ENCODE measurements around the gene NFASC. TPM values are rescaled to one million over a fixed set of nuclear protein-coding genes. Genes with fewer than 3 reads are reported as not detected.

Gene NFASC
- total RNA-seq, 1 donor from 2014 or later: 2.7 TPM

DNA sequence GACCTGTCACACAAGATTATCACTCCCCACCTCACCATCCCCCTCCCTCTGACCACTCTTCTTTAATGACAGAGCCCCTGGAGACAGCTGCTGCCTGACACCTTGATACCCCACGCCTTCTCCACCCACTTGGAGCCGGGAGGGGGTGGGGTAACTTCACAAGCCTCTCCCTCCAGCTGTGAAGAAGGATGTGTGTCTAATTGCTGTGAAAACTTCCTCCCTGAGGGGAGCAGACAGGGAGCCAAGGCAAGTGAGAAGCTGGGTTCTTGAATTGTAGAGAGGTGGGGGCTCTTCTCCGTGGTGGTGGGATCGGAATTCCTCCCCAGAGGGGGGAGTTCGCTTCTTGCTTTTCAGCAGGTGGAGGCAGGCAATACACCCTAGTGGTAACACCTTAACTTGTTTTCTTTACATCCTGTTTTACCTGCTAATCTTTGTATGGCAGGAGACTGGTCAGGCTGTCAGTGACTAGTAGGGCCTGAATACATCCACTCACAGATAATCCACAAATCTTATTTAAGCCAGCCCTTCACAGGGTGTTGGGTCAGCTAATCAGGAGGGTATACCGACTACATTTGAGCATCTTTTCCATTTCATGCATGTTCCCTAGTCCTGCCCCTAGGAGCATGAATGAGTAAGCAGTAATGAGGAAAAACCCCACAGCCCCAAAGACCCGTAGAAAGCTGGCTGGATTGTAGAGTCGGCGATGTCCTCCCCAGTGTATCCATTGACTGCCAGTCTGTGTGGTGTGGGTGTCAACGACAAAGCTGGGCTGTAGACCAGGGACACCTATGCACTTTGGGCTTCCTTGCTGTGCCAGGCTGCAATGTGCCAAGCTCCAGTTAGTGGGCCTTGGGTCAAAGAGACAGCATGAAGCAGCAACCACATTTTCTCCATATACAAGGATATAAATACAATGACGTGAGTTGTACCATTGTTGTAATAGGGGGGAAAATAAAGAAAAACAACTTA lies 57.3 kb downstream of the NFASC start:
- ATAC-seq: peak; percentile 68
- no peak for DNase-seq (ENCODE audit: low spot score)

DNA sequence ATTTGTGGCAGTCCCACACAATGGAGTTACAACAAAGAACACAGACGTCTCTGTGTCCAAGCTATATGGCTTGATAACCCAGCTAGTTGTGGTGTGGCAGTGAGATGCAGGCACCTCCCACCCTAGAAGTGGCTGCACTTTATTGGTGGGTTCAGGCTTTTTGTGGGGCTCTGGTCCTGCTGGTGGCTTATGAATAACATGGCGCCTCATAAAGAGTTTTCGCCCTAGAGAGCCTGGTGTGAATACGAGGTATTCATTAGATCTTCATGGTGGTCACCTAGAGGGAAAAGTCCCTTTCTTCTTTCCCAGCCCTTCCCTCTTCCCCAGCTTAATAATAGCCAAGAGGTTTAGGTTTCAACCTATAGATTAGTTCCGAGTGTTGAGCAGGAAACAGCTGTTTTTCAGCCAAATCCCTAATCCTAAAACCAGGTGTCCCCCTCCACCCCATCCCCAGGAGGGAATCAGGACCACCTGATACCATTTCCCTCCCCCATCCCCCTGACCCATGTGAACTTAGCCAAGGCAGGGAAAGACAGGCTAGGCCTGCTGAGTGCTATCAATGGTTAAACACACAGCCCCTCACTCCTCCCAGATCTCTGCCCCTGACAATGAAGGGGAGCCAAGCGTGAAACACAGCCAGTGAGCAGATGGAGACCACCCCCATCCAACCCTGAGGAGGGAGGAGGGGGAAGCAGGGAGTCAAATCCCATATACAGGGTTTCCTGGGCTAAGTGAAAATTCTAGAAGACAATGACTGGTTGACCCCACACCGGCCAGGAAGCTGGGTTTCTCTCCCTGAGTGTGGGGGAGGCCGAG lies 58.2 kb downstream of the NFASC start:
- no peak for DNase-seq (ENCODE audit: low spot score)
- ATAC-seq: no peak

DNA sequence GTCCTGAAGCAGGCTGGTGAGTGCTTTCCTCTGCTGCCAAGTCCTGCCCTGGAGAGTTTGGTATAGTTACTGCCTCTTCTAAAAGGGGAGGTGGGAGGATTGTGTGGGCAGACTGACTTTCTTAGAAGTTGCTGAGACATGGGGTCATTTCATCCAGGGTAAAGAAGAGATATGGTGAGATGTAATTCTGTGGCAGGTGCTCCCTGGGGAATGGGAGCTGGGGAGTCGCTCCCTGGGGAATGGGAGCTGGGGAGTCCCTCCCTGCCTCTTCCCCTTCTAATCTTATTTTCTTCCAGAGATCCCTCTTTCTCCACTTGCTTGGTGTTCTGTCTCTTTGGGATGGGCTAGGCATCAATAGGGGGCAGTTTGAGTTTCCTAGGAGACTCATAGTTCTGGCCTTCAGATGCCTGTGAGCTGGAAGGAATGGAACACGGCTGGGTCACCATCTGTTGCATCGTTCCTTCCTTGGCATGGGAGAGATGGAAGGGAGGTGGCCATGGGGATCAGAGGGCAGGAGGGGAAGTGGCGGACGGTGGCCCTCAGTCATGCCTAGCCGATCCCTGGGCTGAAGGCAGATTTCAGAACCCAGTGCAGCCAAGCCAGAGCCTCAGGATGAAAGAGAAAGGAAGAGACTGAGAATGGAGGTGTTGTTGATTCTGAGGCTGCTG lies 59.0 kb downstream of the NFASC start:
- ATAC-seq (no peak), DNase-seq (ENCODE audit: low spot score) (no peak)

DNA sequence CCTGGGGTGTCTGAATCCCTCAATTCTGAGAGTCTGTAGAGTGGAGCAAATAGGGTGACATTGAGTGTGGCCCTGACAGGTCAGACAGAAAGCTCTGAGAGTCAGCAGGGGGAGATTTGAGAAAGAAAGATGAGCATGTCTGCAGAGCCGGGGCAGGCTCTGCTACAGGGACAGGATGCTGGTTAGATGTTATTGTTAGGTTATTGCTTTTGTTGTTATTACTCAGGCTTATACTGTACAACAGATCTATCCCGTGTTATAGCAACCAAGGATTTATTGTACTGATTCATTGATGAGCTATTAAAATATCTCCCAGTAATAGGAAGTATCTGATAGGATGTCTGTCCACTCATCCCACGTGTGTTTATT lies 59.5 kb downstream of the NFASC start:
- DNase-seq (ENCODE audit: low spot score) (no peak), ATAC-seq (no peak)

DNA sequence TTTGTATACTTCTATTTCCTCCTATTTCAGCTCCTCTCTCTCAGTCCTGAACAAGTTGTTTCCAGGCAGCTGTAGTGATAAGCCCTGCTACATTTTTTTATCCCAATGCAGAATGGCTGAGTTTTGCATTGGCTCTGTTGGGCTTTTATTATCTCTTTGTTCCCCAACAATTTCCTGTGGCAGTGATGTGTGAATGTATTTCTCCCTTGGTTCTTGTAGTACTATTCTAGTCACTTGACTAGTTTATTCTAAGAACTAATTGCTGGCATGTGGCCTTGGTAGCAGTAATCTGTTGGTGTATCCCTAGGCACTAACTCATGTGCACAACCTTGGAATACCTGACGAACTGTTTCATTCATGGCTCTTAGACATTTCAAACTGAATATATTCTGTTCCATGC lies 60.7 kb downstream of the NFASC start:
- ATAC-seq: no peak
- no peak for DNase-seq (ENCODE audit: low spot score)

DNA sequence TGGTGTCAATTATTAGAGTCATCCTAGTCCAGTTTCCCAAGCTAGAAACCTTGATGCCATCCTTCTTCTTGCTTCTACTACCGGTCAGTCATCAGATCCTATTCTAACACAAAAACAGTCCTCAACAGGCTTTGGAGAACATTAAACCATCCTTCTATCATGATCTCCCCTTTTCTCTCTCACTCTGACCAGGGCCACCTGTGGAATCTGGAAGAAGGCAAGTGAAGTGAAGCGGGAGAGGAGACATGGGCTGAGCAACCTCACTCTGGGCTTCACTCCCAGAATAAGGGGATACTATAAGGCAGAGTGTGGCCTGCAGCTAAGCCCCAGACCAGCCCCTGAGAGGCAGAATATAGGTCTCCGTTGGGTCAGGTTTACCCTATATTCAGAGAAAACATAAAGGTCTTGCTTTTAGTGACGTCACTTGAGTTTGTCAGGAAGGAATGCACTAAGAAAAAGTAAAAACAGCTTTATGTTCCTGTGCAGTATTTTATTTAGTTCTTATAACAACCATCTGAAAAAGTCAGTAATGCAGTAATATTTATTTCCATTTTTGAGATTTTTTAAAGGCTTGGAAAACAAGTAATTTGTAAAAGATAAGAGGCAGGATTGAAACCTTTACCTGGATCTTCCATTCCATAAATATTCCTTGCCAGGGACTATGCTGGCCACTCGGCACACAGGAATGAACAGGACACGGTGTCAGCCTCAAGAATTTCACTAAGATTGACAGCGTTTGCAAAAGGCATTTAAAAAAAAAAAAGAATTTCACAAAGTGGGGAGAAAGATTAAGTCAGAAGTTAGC lies 61.3 kb downstream of the NFASC start:
- DNase-seq (ENCODE audit: low spot score) (no peak), ATAC-seq (no peak)

DNA sequence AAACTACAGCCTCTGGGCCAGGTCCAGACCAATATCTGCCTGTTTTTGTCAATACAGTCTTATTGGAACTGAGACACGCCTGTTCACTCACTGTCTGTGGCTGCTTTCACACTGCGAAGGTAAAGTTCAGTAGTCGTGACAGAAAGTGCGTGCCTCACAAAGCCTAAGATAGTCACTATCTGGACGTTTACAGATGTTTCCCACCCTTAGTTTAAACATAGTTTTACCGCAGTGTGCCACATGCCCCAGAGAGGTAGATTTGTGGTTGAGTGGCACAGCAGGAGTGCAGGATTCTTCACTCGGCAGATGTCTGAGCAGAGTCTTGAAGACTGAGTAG lies 61.9 kb downstream of the NFASC start:
- DNase-seq (ENCODE audit: low spot score): peak; percentile 8
- ATAC-seq: no peak

DNA sequence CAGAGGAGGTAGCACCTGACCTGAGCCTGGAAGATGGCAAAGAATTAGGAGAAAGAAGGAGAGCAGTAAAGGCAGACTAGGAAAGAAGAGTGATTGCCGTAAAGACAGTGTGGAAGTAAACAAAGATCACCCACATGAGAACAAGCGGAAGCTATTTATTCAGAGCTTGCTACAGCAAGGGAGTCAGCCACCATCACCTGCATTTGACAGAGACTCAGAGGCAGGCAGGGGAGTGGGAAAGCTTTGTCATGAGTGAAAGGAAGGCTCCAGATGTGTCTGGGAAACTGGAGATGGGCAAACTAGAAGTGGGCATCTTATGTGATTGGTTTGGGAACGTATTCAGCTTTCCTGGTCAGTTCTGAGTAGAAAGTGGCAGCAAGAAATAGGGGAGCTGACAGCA lies 64.5 kb downstream of the NFASC start:
- ATAC-seq (no peak), DNase-seq (ENCODE audit: low spot score) (no peak)

DNA sequence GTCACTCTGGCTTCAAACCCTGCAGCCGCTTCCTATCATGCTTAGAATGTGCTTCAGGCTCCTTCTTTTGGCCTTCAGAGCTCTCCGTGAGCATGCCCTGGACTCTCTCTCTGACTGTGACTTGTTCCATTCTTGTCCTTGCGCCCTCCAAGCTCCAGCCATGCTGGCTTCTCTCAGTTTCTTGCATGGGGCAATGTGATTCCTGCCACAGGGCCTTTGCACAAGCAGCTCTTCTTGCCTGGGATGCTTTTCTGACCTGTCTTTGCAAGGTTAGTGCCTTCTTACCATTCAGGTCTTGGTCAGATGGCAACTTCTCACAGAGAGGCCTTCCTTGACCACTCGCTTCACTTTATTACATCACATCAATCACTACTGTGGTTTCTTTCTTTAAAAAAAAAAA lies 66.1 kb downstream of the NFASC start:
- DNase-seq (ENCODE audit: low spot score) (no peak), ATAC-seq (no peak)

DNA sequence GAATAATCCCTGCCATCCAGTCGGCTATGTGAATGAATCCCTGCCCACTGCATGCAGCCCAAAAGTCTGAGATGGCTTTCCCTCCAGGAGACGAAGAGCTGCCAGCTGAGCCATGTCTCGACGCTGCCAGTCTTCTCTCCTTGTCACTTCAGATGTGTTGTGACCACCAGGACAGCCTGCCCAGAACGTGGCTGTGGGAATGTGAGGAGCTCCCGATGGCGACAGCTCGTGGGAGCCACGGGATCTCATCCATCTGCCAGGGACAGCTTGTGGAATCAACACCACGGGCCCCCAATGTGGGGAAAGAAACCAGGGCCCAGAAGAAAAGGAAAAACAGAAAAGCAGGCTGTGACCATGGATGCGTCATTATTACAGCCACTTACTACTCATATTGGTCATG lies 67.2 kb downstream of the NFASC start:
- no peak for DNase-seq (ENCODE audit: low spot score)
- no peak for ATAC-seq

DNA sequence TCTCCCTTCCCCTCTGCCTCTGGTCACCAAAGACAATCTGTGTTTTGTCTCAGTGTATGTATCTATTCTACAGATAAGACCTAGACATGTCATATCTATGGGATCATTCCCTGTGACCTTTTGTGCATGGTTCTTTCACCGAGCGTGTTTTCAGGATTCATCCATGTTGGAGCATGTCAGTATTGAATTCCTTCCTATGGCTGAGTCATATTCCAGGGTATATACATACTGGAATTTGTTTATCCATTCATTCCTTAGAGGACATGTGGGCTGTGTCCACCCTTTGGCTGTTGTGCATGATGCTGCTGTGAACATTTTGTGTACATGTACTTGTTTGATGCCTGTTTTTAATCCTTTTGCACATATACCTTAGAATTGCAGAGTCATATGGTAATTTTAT lies 69.9 kb downstream of the NFASC start:
- DNase-seq (ENCODE audit: low spot score) (no peak), ATAC-seq (no peak)

DNA sequence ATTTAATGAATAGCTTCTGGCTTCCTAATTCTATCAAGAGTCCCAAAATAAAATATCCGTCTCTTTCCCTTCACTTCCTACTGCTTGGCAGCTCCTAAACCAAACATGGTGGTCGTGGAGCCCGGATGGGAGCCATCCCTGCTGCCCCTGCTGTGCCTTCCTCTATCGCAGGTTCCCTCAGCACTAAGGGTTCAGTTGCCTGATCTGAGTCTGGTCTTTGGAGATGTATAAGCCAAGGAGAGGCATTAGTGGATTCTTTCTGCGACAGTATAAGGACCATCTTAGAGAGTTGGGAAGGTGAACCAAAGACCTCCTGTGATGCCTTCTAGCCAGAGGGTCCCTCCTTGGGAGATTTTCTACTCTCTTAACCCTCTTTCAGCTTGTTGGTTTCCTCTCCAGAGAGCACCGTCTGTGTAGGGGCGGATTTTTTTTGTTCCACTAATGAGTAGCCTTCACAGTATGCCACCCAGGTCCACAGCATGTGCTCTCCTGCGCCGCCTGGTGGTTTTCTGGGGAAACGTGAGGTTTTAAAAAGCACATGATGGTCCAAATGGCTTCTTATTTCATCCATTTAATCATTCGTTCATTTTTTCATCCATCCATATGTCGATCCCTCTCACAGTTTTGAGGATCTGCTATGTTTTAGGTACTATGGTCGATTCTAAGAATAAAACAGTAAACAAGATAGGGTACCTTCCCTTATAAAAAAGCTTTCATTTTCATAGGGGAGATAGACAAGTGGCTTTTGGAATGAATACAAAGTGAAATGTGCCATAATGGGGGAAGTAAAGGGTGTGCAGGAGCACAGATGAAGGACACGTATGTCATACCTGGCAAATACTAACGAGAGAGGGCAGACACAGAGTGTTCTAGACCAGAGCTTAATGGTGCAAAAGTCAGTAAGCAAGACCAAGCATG lies 71.0 kb downstream of the NFASC start:
- ATAC-seq (peak; percentile 87), DNase-seq (ENCODE audit: low spot score) (peak; percentile 73)

DNA sequence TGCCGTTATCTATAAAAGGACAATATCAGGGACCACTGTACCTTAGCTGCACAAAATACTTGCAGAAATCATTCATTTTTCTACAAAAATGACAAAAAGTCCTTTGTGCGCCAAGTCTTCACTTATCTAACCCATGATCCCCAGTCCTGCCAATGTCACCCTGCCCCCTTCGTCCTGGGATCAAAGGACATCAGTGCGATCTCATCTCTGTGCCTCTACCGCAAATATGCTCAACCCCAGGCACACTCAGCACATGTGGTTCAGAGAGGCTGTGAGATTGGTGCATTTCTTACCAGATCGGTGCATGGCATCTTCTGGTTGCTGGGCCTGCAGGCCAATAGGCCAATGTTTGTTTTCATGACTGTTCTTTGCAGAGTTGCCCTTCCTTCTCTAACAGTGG lies 72.8 kb downstream of the NFASC start:
- peak; percentile 55 for DNase-seq (ENCODE audit: low spot score)
- ATAC-seq: peak; percentile 74

DNA sequence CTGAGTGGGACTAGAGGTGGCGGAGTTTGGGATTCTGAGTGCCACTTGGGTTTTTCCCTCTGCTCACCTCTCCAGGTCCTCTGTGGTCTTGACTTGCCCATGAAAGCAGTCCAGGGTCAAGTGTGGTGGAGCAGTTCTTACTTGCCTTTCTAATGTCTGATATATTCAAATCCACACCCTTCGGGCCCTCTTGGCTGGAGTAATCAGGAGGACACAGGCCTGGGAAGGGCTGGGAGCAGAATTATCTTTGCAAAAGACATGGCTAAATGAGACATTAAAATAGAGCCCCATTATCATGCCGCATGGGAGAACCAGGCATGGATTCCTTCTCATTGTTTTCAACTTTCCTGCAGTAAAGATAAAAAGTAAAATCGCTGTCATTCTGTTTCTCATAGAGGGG lies 74.0 kb downstream of the NFASC start:
- DNase-seq (ENCODE audit: low spot score) (no peak), ATAC-seq (no peak)

DNA sequence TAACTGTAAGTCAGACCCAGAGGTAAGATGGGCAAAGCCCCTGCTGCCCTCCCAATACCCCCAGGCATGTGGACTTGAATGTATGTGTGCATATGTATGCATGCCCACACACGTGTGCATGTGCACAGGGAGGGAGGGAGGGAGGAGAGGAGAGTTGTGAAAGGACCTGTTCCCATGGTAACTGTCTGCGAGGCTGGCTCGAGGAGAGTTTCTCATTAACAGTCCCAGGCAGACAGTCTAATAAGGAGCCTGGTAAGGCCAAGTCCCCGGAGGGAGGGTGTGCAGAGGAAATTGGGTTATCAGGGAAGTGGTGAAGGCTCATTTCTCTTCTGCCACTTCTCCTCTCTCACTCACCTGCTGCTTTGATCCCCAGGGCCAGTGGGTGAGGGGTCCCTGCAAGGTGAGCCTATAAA lies 74.9 kb downstream of the NFASC start:
- ATAC-seq: peak; percentile 24
- DNase-seq (ENCODE audit: low spot score): no peak

DNA sequence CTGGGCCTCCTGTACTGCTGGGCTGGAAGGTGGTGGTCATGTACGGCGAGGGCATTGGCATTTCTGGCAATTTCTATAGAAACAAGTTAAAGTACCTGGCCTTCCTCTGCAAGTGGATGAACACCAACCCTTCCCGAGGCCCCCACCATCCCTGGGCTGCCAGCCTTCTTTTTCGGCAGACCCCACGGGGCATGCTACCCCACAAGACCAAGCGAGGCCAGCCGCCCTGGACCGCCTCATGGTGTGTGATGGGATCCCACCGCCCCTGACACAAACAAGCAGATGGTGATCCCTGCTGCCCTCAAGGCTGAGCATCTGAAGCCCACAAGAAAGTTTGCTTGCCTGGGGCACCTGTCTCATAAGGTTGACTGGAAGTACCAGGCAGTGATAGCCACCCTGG lies 76.0 kb downstream of the NFASC start:
- no peak for DNase-seq (ENCODE audit: low spot score)
- ATAC-seq: no peak

DNA sequence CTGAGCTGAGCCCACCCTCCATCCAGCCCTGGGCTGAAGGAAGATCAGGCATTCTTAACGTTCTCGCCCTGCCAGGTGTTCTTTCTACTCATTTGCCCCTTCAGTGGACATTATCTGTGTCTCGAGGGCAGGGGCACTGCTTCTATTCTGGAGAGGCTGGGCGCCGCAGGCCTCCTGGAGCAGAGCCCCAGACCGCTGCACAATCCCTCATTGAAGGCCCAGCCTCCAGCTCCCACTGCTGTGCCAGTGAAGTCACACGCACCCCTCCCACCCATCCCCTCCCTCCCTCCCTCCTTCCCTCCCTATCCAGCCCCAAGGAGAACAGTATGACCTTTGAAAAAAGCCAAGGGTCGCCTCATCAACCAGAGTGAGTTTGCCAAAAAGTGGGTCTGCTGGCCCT lies 76.7 kb downstream of the NFASC start:
- DNase-seq (ENCODE audit: low spot score) (no peak), ATAC-seq (no peak)

DNA sequence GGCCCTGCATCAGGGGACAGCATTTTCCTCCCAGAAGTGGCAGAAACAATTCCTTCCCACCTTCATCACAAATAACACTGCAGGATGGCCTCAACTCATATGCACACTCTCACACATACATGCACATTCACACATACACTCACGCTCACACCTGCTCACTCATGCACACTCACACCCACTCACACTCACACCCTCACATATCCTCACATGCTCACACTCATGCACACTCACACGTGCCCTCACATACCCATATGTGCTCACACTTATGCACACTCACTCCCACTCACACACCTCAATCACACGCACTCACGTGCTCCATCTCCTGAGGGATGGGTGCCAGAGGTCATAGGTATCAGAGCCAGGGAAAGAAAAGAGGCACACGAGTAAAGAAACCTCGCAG lies 77.1 kb downstream of the NFASC start:
- DNase-seq (ENCODE audit: low spot score): no peak
- no peak for ATAC-seq

DNA sequence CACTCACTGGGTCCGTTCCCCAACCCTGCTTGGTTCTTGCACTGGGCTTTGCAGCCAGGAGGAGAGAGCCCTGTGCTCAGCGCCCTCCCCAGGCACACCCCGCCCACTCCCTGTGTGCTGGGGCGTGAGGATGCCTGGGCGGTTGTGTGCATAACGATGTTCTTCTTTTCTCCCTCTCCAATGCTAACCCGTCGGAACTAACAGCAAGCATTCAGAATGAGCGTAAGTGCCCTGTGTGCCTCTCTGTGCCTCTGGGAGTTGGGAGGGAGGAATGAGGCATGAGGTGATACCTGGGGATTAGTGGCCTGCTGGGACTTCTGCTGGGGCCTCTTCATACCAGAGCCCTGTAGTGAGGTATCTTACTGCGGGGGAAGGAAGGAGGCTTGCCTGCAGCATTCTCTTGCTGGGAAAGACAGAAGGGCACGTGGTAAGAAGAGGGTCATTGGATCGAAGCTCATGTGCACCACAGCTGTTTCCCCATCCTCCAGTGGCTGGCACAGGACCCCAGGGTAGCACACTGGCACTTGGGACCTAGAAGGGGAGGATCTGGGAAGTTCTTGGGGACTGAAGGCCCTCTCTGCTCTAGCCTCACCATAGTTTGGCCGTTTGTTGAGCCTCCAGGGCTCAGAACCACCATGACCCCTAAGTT lies 79.8 kb downstream of the NFASC start:
- DNase-seq (ENCODE audit: low spot score) (no peak), ATAC-seq (no peak)
